MM.1S (cell line): ENCODE measurements around the gene ZNF526.

Source experiments
- CTCF ChIP-seq: fragments of 300-600 bp; sonication (generic); IDR thresholded peaks from 2 replicates; pipeline ENCODE4 v1.5.1; 2016; ENCODE audit warnings: antibody characterized with exemption, low read length, mixed read lengths
- EZH2 ChIP-seq: fragments of 300-600 bp; sonication (generic); optimal IDR thresholded peaks from 2 replicates; pipeline ENCODE3; 2017; ENCODE audit warnings: low read depth, mild to moderate bottlenecking, antibody characterized with exemption, low read length, mixed read lengths

GRCh38 chr19:42175952-42176648, 44.0 kb upstream of the ZNF526 start:
- TF ChIP-seq CTCF (no peak), EZH2 (no peak)
